ENCODE results near the gene TMEM150B.

TMEM150B gene, protein sequence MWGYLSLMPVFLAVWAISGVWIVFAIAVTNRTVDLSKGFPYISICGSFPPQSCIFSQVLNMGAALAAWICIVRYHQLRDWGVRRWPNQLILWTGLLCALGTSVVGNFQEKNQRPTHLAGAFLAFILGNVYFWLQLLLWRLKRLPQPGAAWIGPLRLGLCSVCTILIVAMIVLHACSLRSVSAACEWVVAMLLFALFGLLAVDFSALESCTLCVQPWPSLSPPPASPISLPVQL

DNA sequence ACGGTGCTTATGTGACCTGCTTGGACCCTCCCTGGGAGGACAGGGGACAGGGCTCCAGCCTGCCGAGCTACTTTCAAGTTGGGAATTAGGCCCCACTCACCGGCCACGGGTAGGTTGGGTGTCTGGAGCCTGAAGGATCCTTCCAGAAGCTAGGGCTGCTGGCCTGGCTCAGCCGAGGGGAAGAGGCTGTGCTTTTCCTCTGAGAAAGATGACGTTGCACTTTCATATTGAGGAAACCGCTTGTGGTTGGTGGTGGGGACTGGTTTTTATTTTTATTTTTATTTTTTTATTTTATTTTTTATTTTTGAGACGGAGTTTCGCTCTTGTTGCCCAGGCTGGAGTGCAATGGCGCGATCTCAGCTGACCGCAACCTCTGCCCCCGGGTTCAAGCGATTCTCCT lies at the start of gene TMEM150B:
Gene TMEM150B (minus strand): TSS at position 170 of the 400 bp plus-strand sequence. CDS start 4,305 bp downstream, outside the sequence.
- ATAC-seq = no peak
- Mint-ChIP-seq H3K36me3 (no peaks in the 10 kb centered on the region), H3K27ac (no peak within 1 kb of the TSS), H3K4me3 (no peak within 1 kb of the TSS), H3K9me3 (no peaks in the 10 kb centered on the region), H3K4me1 (peaks cover 5% of the 10 kb centered on the region), H3K27me3 (peaks cover 62% of the 10 kb centered on the region)

DNA sequence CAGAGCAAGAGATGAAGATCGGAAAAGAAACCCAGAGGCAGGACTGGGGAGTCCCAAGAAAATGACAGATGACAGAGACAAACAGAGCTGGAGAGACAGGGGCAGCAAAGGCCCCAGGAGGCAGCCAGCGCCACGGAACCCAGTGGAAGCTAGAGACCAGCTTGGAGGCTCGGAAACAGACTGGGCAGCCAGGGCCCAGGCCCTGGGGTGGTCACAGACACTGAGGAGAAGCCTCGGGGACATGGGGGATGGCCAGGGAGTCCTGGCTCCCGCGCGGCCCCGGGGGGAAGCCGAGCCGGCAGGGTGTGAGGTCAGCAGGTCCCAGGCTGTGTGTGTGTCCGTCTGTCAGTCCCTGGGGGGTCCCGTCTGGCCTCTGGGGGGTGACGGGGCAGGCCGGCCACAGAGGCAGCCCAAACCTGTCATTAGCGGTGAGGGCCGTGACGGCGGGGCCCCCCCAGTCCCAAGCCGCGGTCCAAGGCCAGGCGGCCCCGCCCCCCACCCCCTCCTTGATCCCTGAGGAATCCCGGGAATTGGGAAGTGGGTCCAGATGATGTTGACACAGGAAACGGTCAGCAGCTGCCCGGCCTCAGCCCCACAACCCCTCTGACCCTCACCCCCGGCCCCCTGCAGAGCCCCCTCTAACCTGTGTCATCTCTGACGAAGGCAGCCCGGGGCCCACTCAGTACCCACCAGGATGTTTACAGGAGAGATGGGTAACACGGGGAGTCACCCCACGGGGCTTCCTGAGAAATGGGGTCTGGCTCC lies 49.0 kb upstream of the TMEM150B start:
- H3K36me3 Mint-ChIP-seq = no peaks in the 10 kb centered on the region
- no peaks in the 10 kb centered on the region for H3K9me3 Mint-ChIP-seq
- H3K27me3 Mint-ChIP-seq = peaks cover 68% of the 10 kb centered on the region
- no peak overlapping the region for H3K27ac Mint-ChIP-seq
- H3K4me3 Mint-ChIP-seq = no peak overlapping the region
- peaks cover 13% of the 10 kb centered on the region for H3K4me1 Mint-ChIP-seq
- ATAC-seq = no peak

DNA sequence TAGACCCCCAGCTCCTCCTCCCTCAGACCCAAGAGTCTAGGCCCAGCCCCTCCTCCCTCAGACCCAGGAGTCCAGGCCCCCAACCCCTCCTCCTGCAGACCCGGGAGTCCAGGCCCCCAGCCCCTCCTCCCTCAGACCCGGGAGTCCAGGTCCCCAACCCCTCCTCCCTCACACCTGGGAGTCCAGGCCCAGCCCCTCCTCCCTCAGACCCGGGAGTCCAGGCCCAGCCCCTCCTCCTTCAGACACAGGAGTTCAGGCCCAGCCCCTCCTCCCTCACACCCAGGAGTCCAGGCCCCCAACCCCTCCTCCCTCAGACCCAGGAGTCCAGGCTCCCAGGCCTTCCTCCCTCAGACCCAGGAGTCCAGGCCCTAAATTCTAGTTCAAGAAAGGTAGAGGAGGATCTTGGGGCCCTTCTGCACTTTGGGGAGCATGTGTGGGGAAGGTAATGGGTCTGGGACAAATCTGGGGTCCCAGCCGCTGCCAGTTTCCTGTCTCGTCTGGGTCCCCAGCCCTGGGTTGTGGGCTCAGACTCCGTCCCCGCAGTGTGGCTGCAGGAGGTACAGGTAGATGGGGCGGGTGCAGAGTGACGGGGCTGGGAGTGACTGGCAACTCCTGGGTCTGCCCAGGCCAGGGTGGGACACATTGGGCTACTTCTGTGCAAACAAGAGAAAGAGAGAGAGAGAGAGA lies 48.3 kb upstream of the TMEM150B start:
- H3K36me3 Mint-ChIP-seq = no peaks in the 10 kb centered on the region
- no peak overlapping the region for H3K27ac Mint-ChIP-seq
- no peaks in the 10 kb centered on the region for H3K9me3 Mint-ChIP-seq
- no peak for ATAC-seq
- peaks cover 18% of the 10 kb centered on the region for H3K4me1 Mint-ChIP-seq
- peaks cover 75% of the 10 kb centered on the region for H3K27me3 Mint-ChIP-seq
- no peak overlapping the region for H3K4me3 Mint-ChIP-seq

- no peak overlapping the region for H3K27ac Mint-ChIP-seq
- peaks cover 18% of the 10 kb centered on the region for H3K4me1 Mint-ChIP-seq
- H3K27me3 Mint-ChIP-seq = peaks cover 85% of the 10 kb centered on the region
- no peak for ATAC-seq
- no peaks in the 10 kb centered on the region for H3K9me3 Mint-ChIP-seq
- H3K36me3 Mint-ChIP-seq = no peaks in the 10 kb centered on the region
- no peak overlapping the region for H3K4me3 Mint-ChIP-seq
Measured at GRCh38 chr19:55372316-55373081, 47.4 kb upstream of the TMEM150B start.

DNA sequence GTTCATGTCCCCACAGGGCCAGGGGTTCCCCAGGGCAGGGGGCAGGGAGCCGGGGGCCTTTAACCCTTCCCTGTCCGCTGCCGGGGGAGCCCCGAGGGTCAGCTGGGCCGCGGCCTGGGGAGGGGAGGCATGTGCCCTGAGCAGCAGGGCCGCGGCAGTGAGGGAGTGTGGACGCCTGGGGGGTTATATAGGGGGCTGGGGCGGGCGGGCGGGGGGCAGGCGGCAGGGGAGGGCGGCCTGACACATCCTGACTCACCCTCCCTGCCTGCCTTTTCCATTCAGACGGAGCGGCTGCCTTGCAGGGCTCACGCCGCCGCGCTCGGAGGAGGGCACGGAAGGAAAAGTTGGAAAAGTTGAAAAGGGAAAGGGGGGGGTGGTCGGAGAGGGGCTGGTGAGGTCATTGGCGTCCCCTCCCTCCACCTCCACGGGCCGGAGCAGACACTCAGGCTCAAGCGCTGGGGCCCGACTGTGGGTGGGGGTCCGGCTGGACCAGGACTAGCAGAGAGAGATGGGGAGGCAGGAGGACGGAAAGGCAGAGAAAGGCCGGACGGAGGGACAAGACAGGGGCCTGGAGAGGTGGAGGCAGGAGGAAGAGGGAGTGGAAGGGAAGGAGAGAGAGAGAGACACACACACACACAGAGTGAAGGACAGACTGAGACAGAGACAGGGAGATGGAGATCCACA lies 45.3 kb upstream of the TMEM150B start, which contains the start of gene IL11:
Gene IL11 (minus strand): TSS at position 159 of the 684 bp plus-strand sequence. CDS start 153 bp downstream, at position 6.
- H3K4me1 Mint-ChIP-seq = peaks cover 18% of the 10 kb centered on the region
- peaks cover 89% of the 10 kb centered on the region for H3K27me3 Mint-ChIP-seq

DNA sequence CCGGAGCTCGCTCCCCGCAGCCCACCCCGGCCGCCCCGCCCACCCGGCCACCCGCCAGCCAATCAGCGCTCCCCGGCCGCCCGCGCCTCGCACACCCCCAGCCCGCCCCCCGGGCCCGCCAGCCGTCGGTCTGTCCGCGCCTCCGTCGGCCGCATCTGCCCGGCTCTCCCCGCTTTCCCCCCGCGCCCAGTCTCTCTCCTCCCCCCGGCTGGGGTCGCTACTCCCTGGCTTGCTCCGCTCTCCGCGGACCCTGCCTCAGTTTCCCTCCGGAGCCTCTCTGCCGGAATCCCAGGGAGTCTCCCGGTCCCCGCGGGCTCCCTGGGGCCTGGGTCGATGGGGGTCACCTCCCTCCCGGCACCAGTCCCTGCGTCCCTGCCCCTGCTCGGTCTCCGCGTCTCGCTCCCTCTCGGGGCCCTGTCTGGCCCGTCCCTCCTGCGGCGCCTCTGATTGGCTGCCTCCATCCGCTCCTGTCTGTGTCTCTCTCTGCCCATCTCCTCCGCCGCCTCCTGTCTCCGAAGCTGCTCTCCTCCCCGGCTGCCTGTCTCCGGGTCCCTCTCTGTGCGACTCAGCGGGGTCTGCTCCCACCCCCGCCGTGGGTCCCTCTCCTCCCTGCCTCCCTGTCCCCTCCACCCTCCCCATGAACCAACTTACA lies 44.6 kb upstream of the TMEM150B start:
- Mint-ChIP-seq H3K36me3 (no peaks in the 10 kb centered on the region), H3K27me3 (peaks cover 92% of the 10 kb centered on the region), H3K27ac (no peak overlapping the region), H3K4me3 (peak overlapping the region; percentile 69), H3K4me1 (peaks cover 18% of the 10 kb centered on the region), H3K9me3 (no peaks in the 10 kb centered on the region)
- ATAC-seq = no peak

More for the DNA sequence above, 45.3 kb upstream of the TMEM150B start, which contains the start of gene IL11:
- no peak for ATAC-seq
- H3K27ac Mint-ChIP-seq = no peak within 1 kb of the TSS
- H3K4me3 Mint-ChIP-seq = peak within 1 kb of the TSS; percentile 69
- H3K9me3 Mint-ChIP-seq = no peaks in the 10 kb centered on the region
- no peaks in the 10 kb centered on the region for H3K36me3 Mint-ChIP-seq

DNA sequence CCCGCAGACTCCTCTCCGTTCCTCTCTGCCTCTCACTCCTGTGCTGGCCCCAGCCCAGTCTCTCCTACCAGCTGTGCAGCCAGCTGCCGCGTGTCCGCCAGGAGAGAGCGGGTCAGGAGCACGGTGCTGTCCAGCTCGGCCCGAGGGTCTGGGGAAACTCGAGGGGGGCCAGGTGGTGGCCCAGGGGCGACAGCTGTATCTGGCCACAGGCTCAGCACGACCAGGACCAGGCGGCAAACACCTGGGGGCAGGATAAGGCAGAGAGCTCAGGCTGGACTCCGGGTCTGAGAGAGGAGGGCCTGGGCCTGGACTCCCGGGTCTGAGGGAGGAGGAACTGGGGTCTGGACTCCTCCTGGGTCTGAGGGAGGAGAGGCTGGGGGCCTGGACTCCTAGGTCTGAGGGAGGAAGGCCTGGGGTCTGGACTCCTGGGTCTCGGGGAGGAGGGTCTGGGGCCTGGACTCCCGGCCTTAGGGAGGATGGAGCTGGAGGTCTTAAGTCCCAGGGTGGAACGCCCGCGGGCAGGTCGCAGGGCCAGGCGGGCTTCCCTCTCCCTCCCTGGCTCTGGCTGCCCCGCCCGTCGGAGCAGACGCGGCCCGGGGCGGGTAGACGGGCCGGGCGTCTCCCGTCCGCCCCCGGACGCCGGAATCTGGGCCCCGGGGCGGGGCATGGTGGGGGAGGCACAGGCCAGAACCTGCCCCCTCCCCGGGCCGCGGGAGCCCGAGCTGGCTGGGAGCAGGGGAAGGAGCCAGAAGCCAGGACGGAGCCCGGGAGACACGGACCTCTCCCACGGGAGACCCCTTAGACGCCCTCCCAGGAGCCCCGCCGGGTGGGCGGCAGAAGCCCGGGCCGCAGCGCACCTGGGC lies 43.8 kb upstream of the TMEM150B start:
- peak overlapping the region; percentile 42 for H3K4me3 Mint-ChIP-seq
- ATAC-seq = peak; percentile 59
- peaks cover 91% of the 10 kb centered on the region for H3K27me3 Mint-ChIP-seq

GRCh38 chr19:55368106-55368505 lies 43.0 kb upstream of the TMEM150B start:
- Mint-ChIP-seq H3K4me1 (peaks cover 11% of the 10 kb centered on the region), H3K9me3 (no peaks in the 10 kb centered on the region), H3K36me3 (no peaks in the 10 kb centered on the region), H3K4me3 (no peak overlapping the region), H3K27ac (no peak overlapping the region), H3K27me3 (peaks cover 85% of the 10 kb centered on the region)
- no peak for ATAC-seq

More for the DNA sequence above, 43.8 kb upstream of the TMEM150B start:
- Mint-ChIP-seq H3K36me3 (no peaks in the 10 kb centered on the region), H3K27ac (no peak overlapping the region), H3K9me3 (no peaks in the 10 kb centered on the region), H3K4me1 (peaks cover 17% of the 10 kb centered on the region)

- no peaks in the 10 kb centered on the region for H3K36me3 Mint-ChIP-seq
- no peak overlapping the region for H3K27ac Mint-ChIP-seq
- peaks cover 11% of the 10 kb centered on the region for H3K4me1 Mint-ChIP-seq
- no peak overlapping the region for H3K4me3 Mint-ChIP-seq
- ATAC-seq = no peak
- peaks cover 85% of the 10 kb centered on the region for H3K27me3 Mint-ChIP-seq
- no peaks in the 10 kb centered on the region for H3K9me3 Mint-ChIP-seq
Measured at GRCh38 chr19:55366790-55367189, 41.6 kb upstream of the TMEM150B start.

DNA sequence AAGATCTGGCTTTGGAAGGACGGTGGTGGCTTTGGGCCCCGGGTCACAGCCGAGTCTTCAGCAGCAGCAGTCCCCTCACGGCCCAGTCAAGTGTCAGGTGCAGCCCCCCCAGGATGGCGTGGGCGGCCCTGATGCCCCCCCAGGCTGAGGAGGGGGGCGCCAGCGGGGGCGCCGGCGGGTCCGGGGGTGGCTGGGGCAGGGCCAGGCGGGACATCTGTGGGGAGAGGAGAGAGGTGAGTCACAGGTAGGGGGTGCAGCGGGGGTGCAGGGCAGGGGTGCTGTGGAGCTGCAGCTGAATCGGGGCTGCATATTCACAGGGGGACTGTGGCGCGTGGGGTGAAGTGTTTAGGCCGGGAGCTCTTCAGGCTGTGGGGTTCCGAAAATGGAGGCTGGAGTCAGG lies 40.8 kb upstream of the TMEM150B start:
- Mint-ChIP-seq H3K9me3 (no peaks in the 10 kb centered on the region), H3K4me3 (no peak overlapping the region), H3K4me1 (peaks cover 11% of the 10 kb centered on the region), H3K36me3 (no peaks in the 10 kb centered on the region), H3K27ac (no peak overlapping the region), H3K27me3 (peaks cover 85% of the 10 kb centered on the region)
- ATAC-seq = no peak

DNA sequence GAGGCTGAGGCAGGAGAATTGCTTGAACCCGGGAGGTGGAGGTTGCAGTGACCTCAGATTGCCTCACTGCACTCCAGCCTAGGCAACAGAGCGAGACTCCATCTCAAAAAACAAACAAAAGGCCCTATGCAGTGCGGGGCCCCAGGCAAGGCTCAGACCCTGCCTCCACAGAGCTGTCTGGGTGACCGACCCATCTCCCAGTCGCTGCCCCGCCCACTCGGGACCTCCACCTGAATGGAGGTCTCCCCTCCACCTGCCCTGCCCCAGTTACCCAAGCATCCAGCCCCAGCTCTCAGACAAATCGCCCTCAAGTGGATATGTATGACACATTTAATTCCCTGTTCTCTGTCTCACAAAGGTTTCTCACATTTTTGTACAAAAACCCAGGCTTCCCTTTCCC lies 40.1 kb upstream of the TMEM150B start:
- Mint-ChIP-seq H3K4me3 (no peak overlapping the region), H3K4me1 (peaks cover 11% of the 10 kb centered on the region), H3K9me3 (no peaks in the 10 kb centered on the region), H3K36me3 (no peaks in the 10 kb centered on the region), H3K27ac (no peak overlapping the region), H3K27me3 (peaks cover 82% of the 10 kb centered on the region)
- ATAC-seq = no peak

DNA sequence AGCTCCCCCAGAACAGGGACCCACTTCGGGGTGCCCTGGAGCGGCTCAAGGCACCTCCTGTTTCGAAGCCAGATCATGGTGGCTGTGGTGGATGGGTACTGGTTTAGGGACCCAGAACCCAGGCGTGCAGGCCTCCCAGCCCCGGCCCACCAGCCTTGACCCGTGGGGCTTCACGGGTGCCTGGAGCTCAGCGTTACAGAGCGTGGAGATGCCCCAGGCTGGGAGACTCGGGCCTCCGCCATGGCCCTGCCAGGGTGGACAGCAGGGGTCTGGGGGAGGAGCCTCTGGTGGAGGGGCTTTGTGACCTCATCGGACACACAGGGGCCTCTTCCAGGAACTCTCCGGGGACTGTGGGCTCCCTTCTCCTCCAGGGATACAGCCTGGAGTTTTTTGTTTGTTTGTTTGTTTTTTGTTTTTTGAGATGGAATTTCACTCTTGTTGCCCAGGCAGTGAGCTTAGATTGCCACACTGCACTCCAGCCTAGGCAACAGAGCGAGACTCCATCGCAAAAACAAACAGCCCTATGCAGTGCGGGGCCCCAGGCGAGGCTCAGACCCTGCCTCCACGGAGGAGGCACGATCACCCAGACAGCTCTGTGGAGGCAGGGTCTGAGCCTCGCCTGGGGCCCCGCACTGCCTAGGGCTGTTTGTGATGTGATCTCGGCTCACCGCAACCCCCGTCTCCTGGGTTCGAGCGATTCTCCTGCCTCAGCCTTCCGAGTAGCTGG lies 38.0 kb upstream of the TMEM150B start, which contains the start of gene GARIN5B:
Gene GARIN5B (minus strand): TSS at position 271 of the 727 bp plus-strand sequence. CDS start 194 bp downstream, at position 77.
- H3K36me3 Mint-ChIP-seq = no peaks in the 10 kb centered on the region
- H3K27me3 Mint-ChIP-seq = peaks cover 80% of the 10 kb centered on the region

More for the DNA sequence above, 38.0 kb upstream of the TMEM150B start, which contains the start of gene GARIN5B:
- H3K4me1 Mint-ChIP-seq = no peaks in the 10 kb centered on the region
- no peak within 1 kb of the TSS for H3K27ac Mint-ChIP-seq
- no peak within 1 kb of the TSS for H3K4me3 Mint-ChIP-seq
- H3K9me3 Mint-ChIP-seq = no peaks in the 10 kb centered on the region
- ATAC-seq = no peak

All from stimulated activated memory B cell treated with anti-CD40 and anti-IgM and Interleukin-4, amounts not matched to agents 10 μg/mL and 1 μg/mL and 100 μg/mL, for 72 hours (primary cell).